ENCODE data around the gene BRD1. TPM values are rescaled to one million over a fixed set of nuclear protein-coding genes. Genes with fewer than 3 reads are reported as not detected.

The BRD1 gene
- total and polyA plus RNA-seq, 9 of the 15 experiments (the other 6 are each of a cell fraction or from before 2014, with no cell fraction given): 0.42 to 17.6 (median 5.5) TPM

DNA sequence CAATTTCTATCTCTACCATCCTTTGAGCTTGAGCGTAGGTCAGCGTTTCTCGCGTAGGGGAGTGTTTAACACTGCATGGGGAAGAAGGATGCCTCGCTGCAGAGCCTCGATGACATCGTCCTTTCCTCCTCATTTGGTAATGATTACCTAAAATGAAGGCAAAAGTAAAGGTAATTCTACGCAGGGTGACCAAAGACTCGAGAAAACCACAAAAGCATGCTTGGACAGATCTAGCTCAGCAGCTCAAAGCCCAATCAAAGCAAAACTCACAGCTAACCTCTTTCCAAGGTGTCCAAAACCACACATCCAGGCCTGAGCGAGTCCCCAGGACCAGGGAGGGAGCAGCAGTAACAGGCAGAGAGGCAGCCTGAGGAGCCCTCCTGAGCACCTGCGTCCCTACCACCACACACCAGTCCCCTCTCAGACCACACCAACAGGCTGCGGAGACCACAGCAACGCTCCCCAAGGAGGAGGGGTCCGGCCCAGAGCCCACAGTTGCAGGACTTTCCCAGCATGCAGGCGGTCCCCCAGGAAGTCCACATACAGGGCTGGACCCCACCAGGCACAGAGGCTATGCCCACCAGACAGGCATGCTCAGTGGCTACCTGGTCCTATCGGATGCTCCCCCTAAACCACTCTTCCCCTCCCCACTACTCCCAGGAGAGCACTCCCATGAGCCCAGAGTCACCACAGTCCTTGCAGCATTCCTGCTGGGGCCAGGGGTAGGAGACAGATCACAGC is 3.3 kb downstream of the BRD1 start:
- BruUV-seq (replicated peaks): no TSS peak
- Histone ChIP-seq H3K79me2 (ENCODE audit: control insufficient read depth, insufficient read depth, low read length) (peaks cover 70% of the 10 kb centered on the region), H3K9me3 (replicated peaks; ENCODE audit: control insufficient read depth, insufficient read depth, low read depth, low read length) (no peaks in the 10 kb centered on the region), H3K4me1 (replicated peaks in 1 of 2; ENCODE audit: control insufficient read depth in 2 of 2, insufficient read depth in 2 of 2, low read length in 2 of 2) (peaks cover 7 to 51% of the 10 kb centered on the region in 2 experiments; a peak in 4 of 5 replicates), H3K9ac (ENCODE audit: insufficient read depth in 1 of 2, low read depth in 2 of 2, low read length in 2 of 2) (peak overlapping the region in 1 of 2 experiments; percentile 58; a peak in 1 of 4 replicates), H3K4me2 (ENCODE audit: insufficient read depth, low read length) (no peak overlapping the region), H3K9me1 (ENCODE audit: control insufficient read depth, insufficient read depth, low read length) (no peaks in the 10 kb centered on the region), H3K36me3 (ENCODE audit: control insufficient read depth, insufficient read depth, low read length) (peaks cover 56% of the 10 kb centered on the region; the same call in 2 of the 3 replicates), H3K27me3 (ENCODE audit: control insufficient read depth in 2 of 2, insufficient read depth in 2 of 2, low read length in 2 of 2) (no peaks in the 10 kb centered on the region), H4K20me1 (replicated peaks; ENCODE audit: control insufficient read depth, insufficient read depth, low read length) (peaks cover 21% of the 10 kb centered on the region; the same call in 1 of the 2 replicates), H2AFZ (ENCODE audit: low read depth, low read length) (no peak overlapping the region), H3K4me3 (no peak overlapping the region), H3K27ac (ENCODE audit: extremely low read depth, low read depth, low read length) (no peak overlapping the region)
- intact Hi-C loops (cut with micrococcal nuclease) (no loop called here), in situ Hi-C loops (cut with MboI) (loop anchor here (10.0 kb wide), 1 partner anchor 90 kb away; the partner anchor contains the start of genes ALG12 and CRELD2)
- CTCF ChIA-PET (ENCODE audit: low intra/inter-chr PET ratio): no interaction called here
- WGBS (ENCODE audit: insufficient coverage, low coverage, missing lambda C conversion rate): 94% methylated on average over 10 of the region's 16 CpGs
- FAIRE-seq (no peak), ATAC-seq (no peak), DNase-seq (ENCODE audit: extremely low read depth in 1 of 4, low spot score in 3 of 4) (no peak)
- POLR2A ChIA-PET: interaction anchor here (2.1 kb wide), 1 partner anchor 31 kb away, joined by 6 read pairs; no protein-coding TSS in a partner anchor
- TF ChIP-seq, protein P1, sequence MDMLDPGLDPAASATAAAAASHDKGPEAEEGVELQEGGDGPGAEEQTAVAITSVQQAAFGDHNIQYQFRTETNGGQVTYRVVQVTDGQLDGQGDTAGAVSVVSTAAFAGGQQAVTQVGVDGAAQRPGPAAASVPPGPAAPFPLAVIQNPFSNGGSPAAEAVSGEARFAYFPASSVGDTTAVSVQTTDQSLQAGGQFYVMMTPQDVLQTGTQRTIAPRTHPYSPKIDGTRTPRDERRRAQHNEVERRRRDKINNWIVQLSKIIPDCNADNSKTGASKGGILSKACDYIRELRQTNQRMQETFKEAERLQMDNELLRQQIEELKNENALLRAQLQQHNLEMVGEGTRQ (CRISPR knock-in tag; IDR thresholded peaks at IDR 0.05): no peak
- TF ChIP-seq, protein P2, sequence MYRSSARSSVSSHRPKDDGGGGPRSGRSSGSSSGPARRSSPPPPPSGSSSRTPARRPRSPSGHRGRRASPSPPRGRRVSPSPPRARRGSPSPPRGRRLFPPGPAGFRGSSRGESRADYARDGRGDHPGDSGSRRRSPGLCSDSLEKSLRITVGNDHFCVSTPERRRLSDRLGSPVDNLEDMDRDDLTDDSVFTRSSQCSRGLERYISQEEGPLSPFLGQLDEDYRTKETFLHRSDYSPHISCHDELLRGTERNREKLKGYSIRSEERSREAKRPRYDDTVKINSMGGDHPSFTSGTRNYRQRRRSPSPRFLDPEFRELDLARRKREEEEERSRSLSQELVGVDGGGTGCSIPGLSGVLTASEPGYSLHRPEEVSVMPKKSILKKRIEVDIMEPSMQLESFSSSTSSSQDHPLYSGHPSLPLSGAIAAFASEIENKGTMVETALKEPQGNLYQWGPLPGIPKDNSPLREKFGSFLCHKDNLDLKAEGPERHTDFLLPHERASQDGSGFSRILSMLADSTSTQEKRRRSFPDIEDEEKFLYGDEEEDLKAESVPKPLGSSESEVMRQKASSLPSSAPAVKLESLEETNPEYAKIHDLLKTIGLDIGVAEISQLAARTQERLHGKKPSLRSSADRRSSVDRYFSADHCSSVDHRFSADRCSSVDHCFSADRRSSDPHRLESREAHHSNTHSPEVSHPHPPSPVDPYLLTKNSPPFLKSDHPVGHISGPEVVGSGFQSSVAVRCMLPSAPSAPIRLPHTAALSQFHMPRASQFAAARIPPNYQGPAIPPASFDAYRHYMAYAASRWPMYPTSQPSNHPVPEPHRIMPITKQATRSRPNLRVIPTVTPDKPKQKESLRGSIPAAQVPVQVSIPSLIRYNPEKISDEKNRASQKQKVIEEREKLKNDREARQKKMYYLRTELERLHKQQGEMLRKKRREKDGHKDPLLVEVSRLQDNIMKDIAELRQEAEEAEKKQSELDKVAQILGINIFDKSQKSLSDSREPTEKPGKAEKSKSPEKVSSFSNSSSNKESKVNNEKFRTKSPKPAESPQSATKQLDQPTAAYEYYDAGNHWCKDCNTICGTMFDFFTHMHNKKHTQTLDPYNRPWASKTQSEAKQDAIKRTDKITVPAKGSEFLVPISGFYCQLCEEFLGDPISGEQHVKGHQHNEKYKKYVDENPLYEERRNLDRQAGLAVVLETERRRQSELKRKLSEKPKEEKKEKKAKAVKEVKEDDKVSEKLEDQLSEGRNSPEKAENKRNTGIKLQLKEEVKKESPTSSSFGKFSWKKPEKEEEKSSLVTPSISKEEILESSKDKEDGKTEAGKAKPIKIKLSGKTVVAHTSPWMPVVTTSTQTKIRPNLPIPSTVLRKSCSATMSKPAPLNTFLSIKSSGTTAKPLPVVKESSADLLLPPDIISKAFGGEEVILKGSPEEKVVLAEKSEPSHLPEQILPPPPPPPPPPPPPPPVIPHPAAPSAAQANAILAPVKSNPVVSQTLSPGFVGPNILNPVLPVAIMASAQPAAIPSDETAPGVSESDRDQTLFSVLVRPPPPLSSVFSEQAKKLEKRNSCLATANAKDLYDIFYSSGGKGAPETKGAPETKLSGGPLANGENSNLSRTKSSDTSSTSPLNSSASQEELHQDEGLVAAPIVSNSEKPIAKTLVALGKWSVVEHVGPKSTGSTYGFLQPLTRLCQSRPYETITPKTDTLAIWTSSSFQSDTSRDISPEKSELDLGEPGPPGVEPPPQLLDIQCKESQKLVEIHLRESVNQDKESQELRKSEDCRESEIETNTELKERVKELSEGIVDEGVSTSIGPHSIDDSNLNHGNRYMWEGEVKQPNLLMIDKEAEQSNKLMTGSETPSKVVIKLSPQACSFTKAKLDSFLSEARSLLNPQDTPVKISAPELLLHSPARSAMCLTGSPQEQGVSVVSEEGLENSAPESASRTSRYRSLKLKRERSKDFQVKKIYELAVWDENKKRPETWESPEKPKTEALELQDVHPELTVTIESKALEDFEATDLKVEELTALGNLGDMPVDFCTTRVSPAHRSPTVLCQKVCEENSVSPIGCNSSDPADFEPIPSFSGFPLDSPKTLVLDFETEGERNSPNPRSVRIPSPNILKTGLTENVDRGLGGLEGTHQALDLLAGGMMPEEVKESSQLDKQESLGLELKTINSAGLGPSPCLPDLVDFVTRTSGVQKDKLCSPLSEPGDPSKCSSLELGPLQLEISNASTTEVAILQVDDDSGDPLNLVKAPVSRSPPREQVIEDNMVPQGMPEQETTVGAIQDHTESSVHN (IDR thresholded peaks at IDR 0.05; ENCODE audit: borderline replicate concordance in 1 of 2, low read depth in 1 of 2): no peak
- TF ChIP-seq AFF1 (IDR thresholded peaks at IDR 0.05; ENCODE audit: low read depth in 1 of 2, partially characterized antibody in 2 of 2) (no peak), FOXK2 (conservative IDR thresholded peaks at IDR 0.05 in 1 of 2, IDR thresholded peaks at IDR 0.05 in 1 of 2; ENCODE audit: low read depth in 2 of 2) (no peak), PTBP1 (IDR thresholded peaks at IDR 0.05; ENCODE audit: low read depth, low read length) (no peak)

Measured in K562 (cell line).